ENCODE measurements around the gene GLIS1. TPM values are rescaled to one million over a fixed set of nuclear protein-coding genes. Genes with fewer than 3 reads are reported as not detected.

GLIS1 gene
- total RNA-seq, 1 experiment from 2014 or later: 0.39 TPM

DNA sequence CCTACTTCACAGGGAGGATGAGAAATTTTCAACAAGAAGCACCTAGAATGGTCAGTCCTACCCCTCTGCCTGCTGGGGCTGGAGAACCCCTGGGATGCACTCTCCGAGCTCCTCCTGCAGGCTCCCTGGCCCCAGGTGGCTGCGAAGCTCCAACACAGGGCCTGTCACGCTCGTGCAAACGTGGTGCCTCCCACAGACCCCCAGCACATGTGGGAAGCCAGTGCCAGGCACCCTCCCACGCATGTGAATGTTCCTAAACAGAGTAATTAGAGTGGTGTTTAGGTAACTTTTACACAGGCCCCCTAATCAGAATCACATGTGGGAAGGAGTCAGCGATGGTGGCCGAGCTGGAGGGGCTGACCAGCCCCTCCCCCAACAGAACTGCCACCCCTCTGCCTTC is 28.4 kb downstream of the GLIS1 start:
- intact Hi-C loops (cut with micrococcal nuclease): no loop called here
- no peaks in the 10 kb centered on the region for H4K20me1 ChIP-seq (ENCODE audit: insufficient read depth)
- no peaks in the 10 kb centered on the region for H3K79me2 ChIP-seq (ENCODE audit: insufficient read depth, low read length)
- H3K9me2 ChIP-seq (ENCODE audit: insufficient read depth): no peaks in the 10 kb centered on the region
- DNase-seq (ENCODE audit: low read depth, low spot score) (no peak), ATAC-seq (no peak)
- H3K4me1 ChIP-seq (ENCODE audit: control insufficient read depth in 1 of 2, insufficient read depth in 2 of 2, low read length in 2 of 2): no peaks in the 10 kb centered on the region
- H3K9ac ChIP-seq (ENCODE audit: low read length): no peak overlapping the region
- no peaks in the 10 kb centered on the region for H3K9me3 ChIP-seq (ENCODE audit: control insufficient read depth in 1 of 2, insufficient read depth in 1 of 2, low read depth in 1 of 2, low read length in 2 of 2)
- no peak for TF ChIP-seq ZNF274 (IDR thresholded peaks at IDR 0.05; ENCODE audit: low read depth, low read length)
- TF ChIP-seq SRF (IDR thresholded peaks at IDR 0.05; ENCODE audit: low read depth): no peak
- TF ChIP-seq, protein P1, sequence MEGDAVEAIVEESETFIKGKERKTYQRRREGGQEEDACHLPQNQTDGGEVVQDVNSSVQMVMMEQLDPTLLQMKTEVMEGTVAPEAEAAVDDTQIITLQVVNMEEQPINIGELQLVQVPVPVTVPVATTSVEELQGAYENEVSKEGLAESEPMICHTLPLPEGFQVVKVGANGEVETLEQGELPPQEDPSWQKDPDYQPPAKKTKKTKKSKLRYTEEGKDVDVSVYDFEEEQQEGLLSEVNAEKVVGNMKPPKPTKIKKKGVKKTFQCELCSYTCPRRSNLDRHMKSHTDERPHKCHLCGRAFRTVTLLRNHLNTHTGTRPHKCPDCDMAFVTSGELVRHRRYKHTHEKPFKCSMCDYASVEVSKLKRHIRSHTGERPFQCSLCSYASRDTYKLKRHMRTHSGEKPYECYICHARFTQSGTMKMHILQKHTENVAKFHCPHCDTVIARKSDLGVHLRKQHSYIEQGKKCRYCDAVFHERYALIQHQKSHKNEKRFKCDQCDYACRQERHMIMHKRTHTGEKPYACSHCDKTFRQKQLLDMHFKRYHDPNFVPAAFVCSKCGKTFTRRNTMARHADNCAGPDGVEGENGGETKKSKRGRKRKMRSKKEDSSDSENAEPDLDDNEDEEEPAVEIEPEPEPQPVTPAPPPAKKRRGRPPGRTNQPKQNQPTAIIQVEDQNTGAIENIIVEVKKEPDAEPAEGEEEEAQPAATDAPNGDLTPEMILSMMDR (IDR thresholded peaks at IDR 0.05 in 2 of 3, conservative IDR thresholded peaks at IDR 0.05 in 1 of 3; ENCODE audit: borderline replicate concordance in 1 of 3, insufficient read depth in 1 of 3, low read depth in 2 of 3, low read length in 2 of 3): no peak
- no peak for TF ChIP-seq EZH2 (IDR thresholded peaks at IDR 0.05)
- TF ChIP-seq CBX3 (IDR thresholded peaks at IDR 0.05; ENCODE audit: low read depth): no peak
- no peak for TF ChIP-seq POLR2AphosphoS5 (IDR thresholded peaks at IDR 0.05; ENCODE audit: low read depth, low read length)
- TF ChIP-seq TCF7L2 (IDR thresholded peaks at IDR 0.05; ENCODE audit: borderline replicate concordance, extremely low read depth, insufficient read depth, insufficient read length): no peak
- no peak for TF ChIP-seq JUND (IDR thresholded peaks at IDR 0.05)
- no peak for TF ChIP-seq FOSL1 (IDR thresholded peaks at IDR 0.05; ENCODE audit: low read depth)
- no peak for TF ChIP-seq YY1 (IDR thresholded peaks at IDR 0.05; ENCODE audit: extremely low read depth, insufficient replicate concordance, low read depth, low read length)
- TF ChIP-seq, protein P2, sequence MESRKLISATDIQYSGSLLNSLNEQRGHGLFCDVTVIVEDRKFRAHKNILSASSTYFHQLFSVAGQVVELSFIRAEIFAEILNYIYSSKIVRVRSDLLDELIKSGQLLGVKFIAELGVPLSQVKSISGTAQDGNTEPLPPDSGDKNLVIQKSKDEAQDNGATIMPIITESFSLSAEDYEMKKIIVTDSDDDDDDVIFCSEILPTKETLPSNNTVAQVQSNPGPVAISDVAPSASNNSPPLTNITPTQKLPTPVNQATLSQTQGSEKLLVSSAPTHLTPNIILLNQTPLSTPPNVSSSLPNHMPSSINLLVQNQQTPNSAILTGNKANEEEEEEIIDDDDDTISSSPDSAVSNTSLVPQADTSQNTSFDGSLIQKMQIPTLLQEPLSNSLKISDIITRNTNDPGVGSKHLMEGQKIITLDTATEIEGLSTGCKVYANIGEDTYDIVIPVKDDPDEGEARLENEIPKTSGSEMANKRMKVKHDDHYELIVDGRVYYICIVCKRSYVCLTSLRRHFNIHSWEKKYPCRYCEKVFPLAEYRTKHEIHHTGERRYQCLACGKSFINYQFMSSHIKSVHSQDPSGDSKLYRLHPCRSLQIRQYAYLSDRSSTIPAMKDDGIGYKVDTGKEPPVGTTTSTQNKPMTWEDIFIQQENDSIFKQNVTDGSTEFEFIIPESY (IDR thresholded peaks at IDR 0.05; ENCODE audit: extremely low read depth, insufficient replicate concordance, low read length): no peak
- no peak for TF ChIP-seq ELF1 (IDR thresholded peaks at IDR 0.05; ENCODE audit: borderline replicate concordance, low read depth)
- TF ChIP-seq, protein P3, sequence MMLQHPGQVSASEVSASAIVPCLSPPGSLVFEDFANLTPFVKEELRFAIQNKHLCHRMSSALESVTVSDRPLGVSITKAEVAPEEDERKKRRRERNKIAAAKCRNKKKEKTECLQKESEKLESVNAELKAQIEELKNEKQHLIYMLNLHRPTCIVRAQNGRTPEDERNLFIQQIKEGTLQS (IDR thresholded peaks at IDR 0.05): no peak
- TF ChIP-seq, protein P4, sequence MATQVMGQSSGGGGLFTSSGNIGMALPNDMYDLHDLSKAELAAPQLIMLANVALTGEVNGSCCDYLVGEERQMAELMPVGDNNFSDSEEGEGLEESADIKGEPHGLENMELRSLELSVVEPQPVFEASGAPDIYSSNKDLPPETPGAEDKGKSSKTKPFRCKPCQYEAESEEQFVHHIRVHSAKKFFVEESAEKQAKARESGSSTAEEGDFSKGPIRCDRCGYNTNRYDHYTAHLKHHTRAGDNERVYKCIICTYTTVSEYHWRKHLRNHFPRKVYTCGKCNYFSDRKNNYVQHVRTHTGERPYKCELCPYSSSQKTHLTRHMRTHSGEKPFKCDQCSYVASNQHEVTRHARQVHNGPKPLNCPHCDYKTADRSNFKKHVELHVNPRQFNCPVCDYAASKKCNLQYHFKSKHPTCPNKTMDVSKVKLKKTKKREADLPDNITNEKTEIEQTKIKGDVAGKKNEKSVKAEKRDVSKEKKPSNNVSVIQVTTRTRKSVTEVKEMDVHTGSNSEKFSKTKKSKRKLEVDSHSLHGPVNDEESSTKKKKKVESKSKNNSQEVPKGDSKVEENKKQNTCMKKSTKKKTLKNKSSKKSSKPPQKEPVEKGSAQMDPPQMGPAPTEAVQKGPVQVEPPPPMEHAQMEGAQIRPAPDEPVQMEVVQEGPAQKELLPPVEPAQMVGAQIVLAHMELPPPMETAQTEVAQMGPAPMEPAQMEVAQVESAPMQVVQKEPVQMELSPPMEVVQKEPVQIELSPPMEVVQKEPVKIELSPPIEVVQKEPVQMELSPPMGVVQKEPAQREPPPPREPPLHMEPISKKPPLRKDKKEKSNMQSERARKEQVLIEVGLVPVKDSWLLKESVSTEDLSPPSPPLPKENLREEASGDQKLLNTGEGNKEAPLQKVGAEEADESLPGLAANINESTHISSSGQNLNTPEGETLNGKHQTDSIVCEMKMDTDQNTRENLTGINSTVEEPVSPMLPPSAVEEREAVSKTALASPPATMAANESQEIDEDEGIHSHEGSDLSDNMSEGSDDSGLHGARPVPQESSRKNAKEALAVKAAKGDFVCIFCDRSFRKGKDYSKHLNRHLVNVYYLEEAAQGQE (IDR thresholded peaks at IDR 0.05; ENCODE audit: low read depth): no peak
- H3K27ac ChIP-seq (ENCODE audit: low read depth, low read length): no peak overlapping the region
- no TSS peak for BruUV-seq (replicated peaks)
- ChIA-PET POLR2A (no interaction called here), RAD21 (ENCODE audit: low non-redundant PET in 1 of 2, low total read pairs in 2 of 2, uncharacterized antibody in 2 of 2, unreplicated experiment in 2 of 2) (no interaction called here), CTCF (no interaction called here)
- H3K27me3 ChIP-seq (ENCODE audit: insufficient read depth, low read length): no peaks in the 10 kb centered on the region
- no peak overlapping the region for H2AFZ ChIP-seq (ENCODE audit: low read depth, low read length, poor library complexity, severe bottlenecking)
- no peaks in the 10 kb centered on the region for H3K36me3 ChIP-seq (ENCODE audit: control insufficient read depth in 1 of 2, insufficient read depth in 2 of 2, low read length in 2 of 2)
- no peak overlapping the region for H3K4me3 ChIP-seq (replicated peaks in 1 of 2; ENCODE audit: low read depth in 1 of 2, low read length in 2 of 2)
- H3K4me2 ChIP-seq (ENCODE audit: low read length): no peak overlapping the region
